Measurements from ENCODE around the gene CBY3.

CBY3 gene

GRCh38 chr5:179680780-179681401 lies at the start of gene CBY3:
Gene CBY3, minus strand, starts transcription at chr5:179681034. Its CDS starts 116 bp downstream, at chr5:179680918.
- no peak within 1 kb of the TSS for H3K4me3 ChIP-seq (IDR thresholded peaks at IDR 0.05; ENCODE audit: insufficient read depth, low read depth, low read length)
- no peaks in the 10 kb centered on the region for H3K36me3 ChIP-seq (ENCODE audit: insufficient read depth)
- no peaks in the 10 kb centered on the region for H4K20me1 ChIP-seq (ENCODE audit: insufficient read depth)
- TF ChIP-seq CTCF (conservative IDR thresholded peaks at IDR 0.05; ENCODE audit: low read depth, low read length) = no peak
- H3K4me1 ChIP-seq (ENCODE audit: low read depth, poor library complexity, severe bottlenecking) = no peaks in the 10 kb centered on the region
- no peaks in the 10 kb centered on the region; the same call in 1 of the 2 replicates for H3K79me2 ChIP-seq (ENCODE audit: insufficient read depth, low read depth)
- H3K4me2 ChIP-seq = no peak within 1 kb of the TSS
- H3K27me3 ChIP-seq (ENCODE audit: insufficient read depth, low read depth) = no peaks in the 10 kb centered on the region
- H3K9ac ChIP-seq = no peak within 1 kb of the TSS
- H3K27ac ChIP-seq = no peak within 1 kb of the TSS
- H2AFZ ChIP-seq (ENCODE audit: low read depth) = no peak within 1 kb of the TSS

GRCh38 chr5:179730356-179730755 lies 49.5 kb upstream of the CBY3 start:
- 0 out of 2 replicates have a peak overlapping the region, but pooled peaks have one; percentile 17 for H3K4me2 ChIP-seq
- H3K27ac ChIP-seq = no peak overlapping the region
- H4K20me1 ChIP-seq (ENCODE audit: insufficient read depth) = no peaks in the 10 kb centered on the region
- H2AFZ ChIP-seq (ENCODE audit: low read depth) = no peak overlapping the region
- H3K27me3 ChIP-seq (ENCODE audit: insufficient read depth, low read depth) = no peaks in the 10 kb centered on the region
- TF ChIP-seq CTCF (conservative IDR thresholded peaks at IDR 0.05; ENCODE audit: low read depth, low read length) = no peak
- H3K9ac ChIP-seq = no peak overlapping the region
- no peak overlapping the region for H3K4me3 ChIP-seq (IDR thresholded peaks at IDR 0.05; ENCODE audit: insufficient read depth, low read depth, low read length)
- H3K36me3 ChIP-seq (ENCODE audit: insufficient read depth) = 0 out of 2 replicates have a peak, but pooled peaks cover 11% of the 10 kb centered on the region
- peaks cover 19% of the 10 kb centered on the region; the same call in 1 of the 2 replicates for H3K79me2 ChIP-seq (ENCODE audit: insufficient read depth, low read depth)
- peaks cover 17% of the 10 kb centered on the region for H3K4me1 ChIP-seq (ENCODE audit: low read depth, poor library complexity, severe bottlenecking)

GRCh38 chr5:179729727-179730126 lies 48.9 kb upstream of the CBY3 start:
- no peak overlapping the region for H2AFZ ChIP-seq (ENCODE audit: low read depth)
- peaks cover 17% of the 10 kb centered on the region for H3K4me1 ChIP-seq (ENCODE audit: low read depth, poor library complexity, severe bottlenecking)
- H3K4me3 ChIP-seq (IDR thresholded peaks at IDR 0.05; ENCODE audit: insufficient read depth, low read depth, low read length) = no peak overlapping the region
- no peak overlapping the region for H3K9ac ChIP-seq
- no peak overlapping the region for H3K4me2 ChIP-seq
- no peak for TF ChIP-seq CTCF (conservative IDR thresholded peaks at IDR 0.05; ENCODE audit: low read depth, low read length)
- peaks cover 15% of the 10 kb centered on the region; the same call in 1 of the 2 replicates for H3K79me2 ChIP-seq (ENCODE audit: insufficient read depth, low read depth)
- H3K36me3 ChIP-seq (ENCODE audit: insufficient read depth) = 0 out of 2 replicates have a peak, but pooled peaks cover 11% of the 10 kb centered on the region
- no peak overlapping the region for H3K27ac ChIP-seq
- no peaks in the 10 kb centered on the region for H3K27me3 ChIP-seq (ENCODE audit: insufficient read depth, low read depth)
- no peaks in the 10 kb centered on the region for H4K20me1 ChIP-seq (ENCODE audit: insufficient read depth)

- Histone ChIP-seq H3K4me1 (ENCODE audit: low read depth, poor library complexity, severe bottlenecking) (peaks cover 17% of the 10 kb centered on the region), H3K4me3 (IDR thresholded peaks at IDR 0.05; ENCODE audit: insufficient read depth, low read depth, low read length) (no peak overlapping the region), H3K36me3 (ENCODE audit: insufficient read depth) (0 out of 2 replicates have a peak, but pooled peaks cover 11% of the 10 kb centered on the region), H3K27me3 (ENCODE audit: insufficient read depth, low read depth) (no peaks in the 10 kb centered on the region), H3K4me2 (no peak overlapping the region), H3K27ac (no peak overlapping the region), H4K20me1 (ENCODE audit: insufficient read depth) (no peaks in the 10 kb centered on the region), H3K9ac (no peak overlapping the region), H2AFZ (ENCODE audit: low read depth) (no peak overlapping the region), H3K79me2 (ENCODE audit: insufficient read depth, low read depth) (peaks cover 10% of the 10 kb centered on the region; the same call in 1 of the 2 replicates)
- TF ChIP-seq CTCF (conservative IDR thresholded peaks at IDR 0.05; ENCODE audit: low read depth, low read length) = no peak
Measured at GRCh38 chr5:179729303-179729702, 48.5 kb upstream of the CBY3 start.

Data from KMS-11 (cell line).